Fibroblast of lung (primary cell): ENCODE data around the gene CARHSP1. TPM values are rescaled to one million over a fixed set of nuclear protein-coding genes. Genes with fewer than 3 reads are reported as not detected.
"Not testable (repeated sequence)": the region's sequence is repeated elsewhere in the genome, so short reads cannot be mapped to it uniquely, and the experiment has no call there.

ENCODE experiments used
- DNase-seq, 2 donors: peaks; one replicate each; pipeline versions ENCODE4 v3.0.0 to v3.0.0-alpha.2; 2010; ENCODE audit warnings: low read depth in 2 of 2
- H2AFZ ChIP-seq: 2 replicates; pipeline ENCODE4 v1.5.1; 2012; ENCODE audit warnings: low read length, control low read depth, inconsistent platforms
- H3K27ac ChIP-seq: 2 replicates; pipeline ENCODE4 v1.5.1; 2011; ENCODE audit warnings: low read length, control low read depth; ENCODE audit not compliant: insufficient read depth
- H3K27me3 ChIP-seq: 2 replicates; pipeline ENCODE4 v1.5.1; 2011; ENCODE audit warnings: mild to moderate bottlenecking, low read length; ENCODE audit not compliant: control insufficient read depth, insufficient read depth
- H3K36me3 ChIP-seq: 2 replicates; pipeline ENCODE4 v1.5.1; 2011; ENCODE audit warnings: low read length; ENCODE audit not compliant: control insufficient read depth, insufficient read depth
- H3K4me1 ChIP-seq: 2 replicates; pipeline ENCODE4 v1.5.1; 2011; ENCODE audit warnings: low read length; ENCODE audit not compliant: control insufficient read depth, insufficient read depth; ENCODE audit errors: extremely low read depth
- H3K4me2 ChIP-seq: 2 replicates; pipeline ENCODE4 v1.5.1; 2011; ENCODE audit warnings: low read length, control low read depth; ENCODE audit not compliant: insufficient read depth; ENCODE audit errors: extremely low read depth
- H3K4me3 ChIP-seq, 4 experiments: fragments of 200-600 bp in 1 of 4; sonication (generic) in 1 of 4; replicated peaks in 1 of 4; 2 replicates each; pipeline ENCODE4 v1.5.1; 2011 to 2016; ENCODE audit warnings: low read length in 4 of 4, low read depth in 3 of 4, mild to moderate bottlenecking in 3 of 4, control low read depth in 2 of 4, inconsistent platforms in 1 of 4, mixed read lengths in 1 of 4; ENCODE audit not compliant: insufficient read depth in 1 of 4; ENCODE audit errors: control extremely low read depth in 1 of 4
- H3K79me2 ChIP-seq: 2 replicates; pipeline ENCODE4 v1.5.1; 2012; ENCODE audit warnings: mild to moderate bottlenecking, low read length, inconsistent platforms; ENCODE audit not compliant: control insufficient read depth, insufficient read depth
- H3K9ac ChIP-seq: 2 replicates; pipeline ENCODE4 v1.5.1; 2011; ENCODE audit warnings: mild to moderate bottlenecking, low read length, control low read depth; ENCODE audit not compliant: insufficient read depth
- H3K9me3 ChIP-seq: 2 replicates; pipeline ENCODE4 v1.5.1; 2012; ENCODE audit warnings: low read depth, low read length; ENCODE audit not compliant: control insufficient read depth, insufficient read depth
- H4K20me1 ChIP-seq: 2 replicates; pipeline ENCODE4 v1.5.1; 2011; ENCODE audit warnings: low read length; ENCODE audit not compliant: control insufficient read depth, insufficient read depth; ENCODE audit errors: extremely low read depth
- EZH2 ChIP-seq: IDR thresholded peaks from 2 replicates; pipeline ENCODE4 v1.5.1; 2012; ENCODE audit warnings: low read length, control low read depth, mild to moderate bottlenecking; ENCODE audit errors: missing control alignments
- polyA plus RNA-seq, 2 donors: library from polyadenylated mRNA; depleted of rRNA in 1 of 2; stranded (reverse) in 1 of 2; unstranded in 1 of 2; fragments of >200 nt; gene quantifications; 2 replicates each; pipeline ENCODE4 v1.2.1, GENCODE V29; 2011 to 2012; ENCODE audit warnings: missing spikeins in 1 of 2
- total RNA-seq: library from RNA; depleted of rRNA; stranded (reverse); fragments of >200 nt; gene quantifications from 2 replicates; pipeline ENCODE4 v1.2.1, GENCODE V29; 2014
- TF ChIP-seq, protein P1 (sequence below), 2 donors: IDR thresholded peaks in 1 of 2; conservative IDR thresholded peaks in 1 of 2; 1 replicate in 1 of 2; 2 replicates in 1 of 2; pipeline ENCODE4 v1.5.1; 2011 to 2012; ENCODE audit warnings: low read length in 2 of 2, control low read depth in 1 of 2, inconsistent platforms in 1 of 2, low read depth in 1 of 2, mild to moderate bottlenecking in 1 of 2

CARHSP1 gene
- total and polyA plus RNA-seq, 2 donors (not counting 1 experiment from before 2014, with no cell fraction given), result 90.9 to 108 TPM

DNA sequence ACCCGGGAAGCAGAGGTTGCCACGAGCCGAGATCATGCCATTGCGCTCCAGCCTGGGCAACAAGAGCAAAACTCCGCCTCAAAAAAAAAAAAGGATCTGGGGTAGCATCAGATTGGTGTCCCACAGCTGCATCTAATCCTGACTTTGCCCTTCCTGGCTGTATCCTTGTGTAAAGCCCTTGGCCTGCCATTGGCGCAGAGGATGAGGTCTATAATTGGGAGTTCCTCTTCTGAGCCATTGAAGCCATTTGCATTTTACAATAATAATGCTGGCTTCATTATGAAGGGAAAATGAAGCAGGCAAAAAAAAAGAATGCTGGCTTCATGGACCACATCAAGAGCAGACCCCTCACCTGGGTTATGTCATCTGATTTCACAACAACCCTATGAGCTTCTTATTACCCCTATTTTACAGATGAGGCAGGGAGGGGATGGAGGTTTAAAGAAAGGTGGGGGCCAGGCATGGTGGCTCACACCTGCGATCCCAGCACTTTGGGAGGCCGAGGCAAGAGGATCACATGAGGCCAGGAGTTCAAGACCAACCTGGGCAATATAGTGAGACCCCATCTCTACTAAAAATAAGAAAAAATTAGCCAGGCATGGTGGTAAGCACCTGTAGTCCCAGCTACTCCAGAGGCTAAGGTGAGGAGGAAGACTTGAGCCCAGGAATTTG is 12.2 kb upstream of the CARHSP1 start:
- no peak overlapping the region for H3K4me3 ChIP-seq
- H3K36me3 ChIP-seq, result no peaks in the 10 kb centered on the region
- no peaks in the 10 kb centered on the region for H3K79me2 ChIP-seq
- H3K4me1 ChIP-seq, result peaks cover 23% of the 10 kb centered on the region
- no peak for TF ChIP-seq EZH2
- TF ChIP-seq, protein P1, sequence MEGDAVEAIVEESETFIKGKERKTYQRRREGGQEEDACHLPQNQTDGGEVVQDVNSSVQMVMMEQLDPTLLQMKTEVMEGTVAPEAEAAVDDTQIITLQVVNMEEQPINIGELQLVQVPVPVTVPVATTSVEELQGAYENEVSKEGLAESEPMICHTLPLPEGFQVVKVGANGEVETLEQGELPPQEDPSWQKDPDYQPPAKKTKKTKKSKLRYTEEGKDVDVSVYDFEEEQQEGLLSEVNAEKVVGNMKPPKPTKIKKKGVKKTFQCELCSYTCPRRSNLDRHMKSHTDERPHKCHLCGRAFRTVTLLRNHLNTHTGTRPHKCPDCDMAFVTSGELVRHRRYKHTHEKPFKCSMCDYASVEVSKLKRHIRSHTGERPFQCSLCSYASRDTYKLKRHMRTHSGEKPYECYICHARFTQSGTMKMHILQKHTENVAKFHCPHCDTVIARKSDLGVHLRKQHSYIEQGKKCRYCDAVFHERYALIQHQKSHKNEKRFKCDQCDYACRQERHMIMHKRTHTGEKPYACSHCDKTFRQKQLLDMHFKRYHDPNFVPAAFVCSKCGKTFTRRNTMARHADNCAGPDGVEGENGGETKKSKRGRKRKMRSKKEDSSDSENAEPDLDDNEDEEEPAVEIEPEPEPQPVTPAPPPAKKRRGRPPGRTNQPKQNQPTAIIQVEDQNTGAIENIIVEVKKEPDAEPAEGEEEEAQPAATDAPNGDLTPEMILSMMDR (conservative IDR thresholded peaks at IDR 0.05 in 1 of 2, IDR thresholded peaks at IDR 0.05 in 1 of 2; ENCODE audit: low read depth in 1 of 2, low read length in 2 of 2), result no peak
- no peak overlapping the region for H3K9ac ChIP-seq
- H4K20me1 ChIP-seq, result no peaks in the 10 kb centered on the region
- H2AFZ ChIP-seq, result no peak overlapping the region
- no peak overlapping the region for H3K27ac ChIP-seq
- no peak for DNase-seq
- H3K4me2 ChIP-seq, result no peak overlapping the region
- no peaks in the 10 kb centered on the region for H3K9me3 ChIP-seq
- H3K27me3 ChIP-seq, result no peaks in the 10 kb centered on the region

DNA sequence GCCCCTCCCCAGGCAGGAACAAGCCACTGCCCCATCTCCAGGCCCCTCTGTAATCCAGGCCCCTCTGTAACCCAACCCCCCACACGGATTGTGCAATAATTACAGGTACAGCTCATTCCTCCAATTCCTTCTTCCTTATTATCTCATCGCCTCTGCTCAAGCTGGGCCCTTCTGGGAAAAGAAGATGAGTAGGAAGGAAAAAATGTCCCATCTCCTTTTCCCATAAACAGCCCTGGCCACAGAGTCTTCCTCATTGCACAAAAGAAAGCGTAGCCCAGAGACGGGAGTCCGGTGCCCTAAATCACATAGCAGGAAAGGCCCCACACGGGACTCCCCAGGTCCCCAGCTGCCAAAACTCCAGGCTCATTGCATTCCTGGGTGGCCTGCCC is 9.7 kb upstream of the CARHSP1 start:
- no peak for TF ChIP-seq EZH2
- TF ChIP-seq, protein P1 (conservative IDR thresholded peaks at IDR 0.05 in 1 of 2, IDR thresholded peaks at IDR 0.05 in 1 of 2; ENCODE audit: low read depth in 1 of 2, low read length in 2 of 2), result no peak
- peak overlapping the region; percentile 17 for H3K4me2 ChIP-seq
- no peak overlapping the region for H3K27ac ChIP-seq
- DNase-seq, result peak; percentile 55 to 79
- H3K79me2 ChIP-seq, result no peaks in the 10 kb centered on the region
- H4K20me1 ChIP-seq, result no peaks in the 10 kb centered on the region
- H3K4me3 ChIP-seq, result no peak overlapping the region
- no peak overlapping the region for H3K9ac ChIP-seq
- peaks cover 5% of the 10 kb centered on the region for H3K4me1 ChIP-seq
- no peak overlapping the region for H2AFZ ChIP-seq
- H3K36me3 ChIP-seq, result no peaks in the 10 kb centered on the region
- H3K9me3 ChIP-seq, result no peaks in the 10 kb centered on the region
- no peaks in the 10 kb centered on the region for H3K27me3 ChIP-seq

DNA sequence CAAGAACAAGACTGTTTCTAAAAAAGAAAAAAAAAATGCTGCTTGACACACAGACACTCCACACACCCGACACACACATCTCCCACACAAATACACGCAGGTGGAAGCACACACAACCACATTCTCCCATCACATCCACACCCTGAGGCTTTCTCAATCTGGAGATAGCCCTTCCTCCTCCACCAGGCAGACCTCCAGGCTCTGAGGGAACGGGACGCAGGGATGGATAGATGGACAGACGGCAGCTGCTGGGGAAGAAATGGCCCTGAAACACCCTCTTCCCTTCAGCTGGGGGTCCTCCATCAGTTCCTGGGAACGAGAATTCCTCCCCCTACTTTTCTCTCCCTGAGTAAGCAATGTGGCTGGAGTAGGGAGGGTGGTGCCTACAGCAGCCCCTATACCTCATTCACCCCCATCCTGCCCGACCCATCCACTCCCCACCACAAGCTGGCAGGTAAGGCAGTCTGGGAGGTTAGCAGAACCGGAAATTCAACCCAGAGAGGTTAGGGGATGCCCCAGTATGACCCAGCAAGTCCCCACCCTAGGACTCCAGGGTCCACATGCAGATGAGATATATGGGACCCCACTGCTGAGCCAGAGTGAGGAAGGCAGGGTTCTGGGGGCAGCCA is 9.2 kb upstream of the CARHSP1 start:
- no peaks in the 10 kb centered on the region for H3K9me3 ChIP-seq
- peaks cover 5% of the 10 kb centered on the region for H3K4me1 ChIP-seq
- no peak for TF ChIP-seq EZH2
- TF ChIP-seq, protein P1 (conservative IDR thresholded peaks at IDR 0.05 in 1 of 2, IDR thresholded peaks at IDR 0.05 in 1 of 2; ENCODE audit: low read depth in 1 of 2, low read length in 2 of 2), result no peak
- no peaks in the 10 kb centered on the region for H3K27me3 ChIP-seq
- no peaks in the 10 kb centered on the region for H4K20me1 ChIP-seq
- no peak overlapping the region for H3K4me2 ChIP-seq
- no peak overlapping the region for H2AFZ ChIP-seq
- no peak for DNase-seq
- no peaks in the 10 kb centered on the region for H3K79me2 ChIP-seq
- H3K4me3 ChIP-seq, result no peak overlapping the region
- H3K27ac ChIP-seq, result no peak overlapping the region
- H3K36me3 ChIP-seq, result no peaks in the 10 kb centered on the region
- H3K9ac ChIP-seq, result no peak overlapping the region

DNA sequence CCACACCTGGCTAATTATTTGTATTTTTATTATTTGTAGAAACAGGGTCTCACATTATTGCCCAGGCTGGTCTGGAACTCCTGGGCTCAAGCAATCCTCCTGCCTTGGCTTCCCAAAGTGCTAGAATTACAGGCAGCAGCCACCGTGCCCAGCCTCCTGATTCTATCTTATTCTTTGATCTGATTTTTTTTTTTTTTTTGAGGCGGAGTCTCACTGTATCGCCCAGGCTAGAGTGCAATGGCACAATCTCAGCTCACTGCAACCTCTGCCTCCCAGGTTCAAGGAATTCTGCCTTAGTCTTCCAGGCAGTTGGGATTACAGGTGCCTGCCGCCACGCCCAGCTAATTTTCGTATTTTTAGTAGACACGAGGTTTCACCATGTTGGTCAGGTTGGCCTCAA is 6.5 kb upstream of the CARHSP1 start:
- H3K27me3 ChIP-seq, H3K4me3 ChIP-seq, H2AFZ ChIP-seq, H3K36me3 ChIP-seq, H3K4me2 ChIP-seq, H3K27ac ChIP-seq, H3K79me2 ChIP-seq, H3K9me3 ChIP-seq, DNase-seq, H3K9ac ChIP-seq, H4K20me1 ChIP-seq: not testable (repeated sequence)
- H3K4me1 ChIP-seq, result peaks cover 12% of the 10 kb centered on the region
